GM21360 (cell line): Measurements from ENCODE around the gene HOXC12.

Experiments used
- ATAC-seq: cut with Tn5 transposase; IDR thresholded peaks from one replicate; pipeline ENCODE4 v1.9.1; 2021; ENCODE audit warnings: mild to moderate bottlenecking, moderate library complexity; ENCODE audit not compliant: unreplicated experiment

Gene HOXC12

DNA sequence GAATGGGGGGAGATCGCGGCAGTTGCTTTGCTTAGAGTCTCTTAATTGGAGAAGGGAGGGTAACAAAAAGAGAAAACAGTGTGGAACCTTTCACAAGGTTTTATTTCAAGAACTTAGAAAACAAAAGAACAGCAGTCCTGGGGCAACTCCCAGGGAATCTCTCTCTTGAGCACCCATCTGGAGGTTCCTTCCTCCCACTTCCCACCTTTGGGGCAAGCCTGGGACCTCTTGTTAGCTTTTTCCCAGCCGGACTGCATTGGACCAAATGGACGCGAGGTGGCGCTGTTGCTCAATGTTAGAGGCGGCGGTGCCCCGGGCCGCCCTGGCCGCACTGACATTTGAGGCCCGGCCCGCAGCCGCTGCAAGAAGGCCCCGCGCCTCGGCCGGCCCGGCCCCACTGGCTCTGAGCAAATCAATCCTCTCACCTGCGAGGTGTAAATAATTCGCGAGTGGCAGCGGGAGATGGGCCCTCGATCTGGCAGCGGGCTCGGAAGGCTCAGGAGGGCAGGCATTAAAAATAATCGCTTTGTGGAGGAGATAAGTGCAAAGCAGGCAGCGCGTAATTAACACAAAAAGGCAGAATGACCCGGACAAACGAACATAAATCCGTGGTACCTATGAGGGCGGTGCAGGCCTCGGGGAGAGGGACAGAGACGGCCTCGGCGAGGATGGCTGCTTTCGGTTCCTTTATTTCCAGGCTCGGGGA, 51.3 kb downstream of the HOXC12 start:
- peak; percentile 63 for ATAC-seq

DNA sequence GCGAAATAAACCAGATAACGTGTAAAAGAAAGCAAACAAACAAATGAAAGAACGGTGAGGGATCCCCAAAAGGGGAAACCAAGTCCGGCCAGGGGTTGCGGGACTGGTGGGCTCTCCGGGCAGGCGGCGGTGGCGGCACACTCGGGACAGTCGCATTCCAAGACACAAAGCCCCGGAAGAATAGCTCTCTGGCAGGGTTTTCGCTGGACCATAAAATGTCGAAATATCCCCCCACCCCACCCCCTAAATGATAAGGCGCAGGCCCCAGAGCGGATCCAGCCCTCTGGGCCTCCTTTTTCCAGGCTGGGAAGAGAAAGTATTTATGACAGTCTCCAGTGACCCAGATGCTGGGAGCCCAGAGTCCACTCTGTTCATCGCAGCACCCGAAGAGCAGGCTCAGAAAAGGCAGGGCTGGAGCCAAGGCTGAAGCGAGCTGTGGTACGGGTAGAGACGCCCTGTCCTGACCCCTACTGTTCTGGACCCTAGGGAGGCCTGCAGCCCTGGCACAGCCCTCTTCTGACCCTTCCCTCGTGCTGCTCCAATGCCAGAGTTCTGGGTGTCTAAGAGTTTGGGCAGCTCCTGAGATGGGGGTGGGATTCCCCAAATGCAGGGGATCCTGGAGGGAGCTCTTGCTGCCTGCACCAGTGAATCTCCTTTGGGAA, 52.0 kb downstream of the HOXC12 start:
- no peak for ATAC-seq

- no peak for ATAC-seq
Observed at GRCh38 chr12:54007538-54008259, 53.0 kb downstream of the HOXC12 start.

GRCh38 chr12:54008260-54008552, 53.5 kb downstream of the HOXC12 start:
- ATAC-seq = no peak
